HEK293T (cell line): Measurements from ENCODE around the gene CCDC167.

Experiments used
- ARNT ChIP-seq: fragments of 450-650 bp; IDR thresholded peaks from 2 replicates; pipeline ENCODE4 v1.6.1; 2017; ENCODE audit warnings: mild to moderate bottlenecking
- FOXA1 ChIP-seq: fragments of 450-650 bp; IDR thresholded peaks from 2 replicates; pipeline ENCODE4 v1.6.1; 2016; ENCODE audit warnings: mild to moderate bottlenecking
- FOXK2 ChIP-seq: fragments of 450-650 bp; IDR thresholded peaks from 2 replicates; pipeline ENCODE4 v1.6.1; 2016; ENCODE audit warnings: mild to moderate bottlenecking
- L3MBTL2 ChIP-seq: fragments of 450-650 bp; conservative IDR thresholded peaks from 2 replicates; pipeline ENCODE4 v1.6.1; 2016; ENCODE audit warnings: mild to moderate bottlenecking
- NFRKB ChIP-seq: fragments of 450-650 bp; IDR thresholded peaks from 2 replicates; pipeline ENCODE4 v1.6.1; 2016; ENCODE audit warnings: mild to moderate bottlenecking, moderate library complexity
- SP1 ChIP-seq: fragments of 450-650 bp; IDR thresholded peaks from 2 replicates; pipeline ENCODE4 v1.6.1; 2017
- SUZ12 ChIP-seq: fragments of 450-650 bp; IDR thresholded peaks from 2 replicates; pipeline ENCODE4 v1.6.1; 2016; ENCODE audit warnings: mild to moderate bottlenecking
- TARDBP ChIP-seq: fragments of 450-650 bp; IDR thresholded peaks from 2 replicates; pipeline ENCODE4 v1.6.1; 2016
- ZNF384 ChIP-seq: fragments of 450-650 bp; IDR thresholded peaks from 2 replicates; pipeline ENCODE4 v1.6.1; 2016

- TF ChIP-seq ARNT = no peak
- TF ChIP-seq SP1 = no peak
- TF ChIP-seq TARDBP = no peak
- TF ChIP-seq SUZ12 = no peak
- TF ChIP-seq L3MBTL2 = no peak
- no peak for TF ChIP-seq FOXA1
- TF ChIP-seq FOXK2 = no peak
- no peak for TF ChIP-seq NFRKB
- no peak for TF ChIP-seq ZNF384
These were observed 39.5 kb downstream of the CCDC167 start for GRCh38 chr6:37459981-37460800.
